Activated naive CD4-positive, alpha-beta T cell treated with anti-CD3 and anti-CD28 coated beads, Interleukin-2, amount 50 U/mL, for 72 hours (primary cell): Measurements from ENCODE around the gene ZFHX3. TPM values are rescaled to one million over a fixed set of nuclear protein-coding genes. Genes with fewer than 3 reads are reported as not detected.

Source experiments
- ATAC-seq, 2 donors: fragments of 150-1000 bp; cut with Tn5 transposase; 2 replicates each; pipeline ENCODE4 v1.10.0; 2021; ENCODE audit warnings: mild to moderate bottlenecking in 2 of 2, moderate library complexity in 2 of 2
- DNase-seq, 2 donors: peaks; one replicate each; pipeline ENCODE4 v3.0.0; 2021 to 2022; ENCODE audit warnings: low spot score in 2 of 2
- H3K27ac Mint-ChIP-seq, 2 donors: one replicate each; pipeline ENCODE4 v1.8.0; 2022; ENCODE audit warnings: mild to moderate bottlenecking in 2 of 2, mixed read lengths in 2 of 2
- H3K36me3 Mint-ChIP-seq, 2 donors: one replicate each; pipeline ENCODE4 v1.8.0; 2022; ENCODE audit warnings: mixed read lengths in 2 of 2
- H3K9me3 Mint-ChIP-seq, 2 donors: one replicate each; pipeline ENCODE4 v1.8.0; 2022; ENCODE audit warnings: mixed read lengths in 2 of 2
- total RNA-seq, 2 donors: library from RNA; stranded (reverse); gene quantifications; one replicate each; pipeline ENCODE4 v1.2.3, GENCODE V29; 2022

ZFHX3 gene
- total RNA-seq, 2 donors from 2014 or later = 0.07 to 1.7 TPM

- no peaks in the 10 kb centered on the region for H3K36me3 Mint-ChIP-seq
- no peaks in the 10 kb centered on the region for H3K9me3 Mint-ChIP-seq
- DNase-seq (no peak), ATAC-seq (no peak)
- no peak overlapping the region for H3K27ac Mint-ChIP-seq
Measured at GRCh38 chr16:72864130-72864833, 183.6 kb downstream of the ZFHX3 start.

DNA sequence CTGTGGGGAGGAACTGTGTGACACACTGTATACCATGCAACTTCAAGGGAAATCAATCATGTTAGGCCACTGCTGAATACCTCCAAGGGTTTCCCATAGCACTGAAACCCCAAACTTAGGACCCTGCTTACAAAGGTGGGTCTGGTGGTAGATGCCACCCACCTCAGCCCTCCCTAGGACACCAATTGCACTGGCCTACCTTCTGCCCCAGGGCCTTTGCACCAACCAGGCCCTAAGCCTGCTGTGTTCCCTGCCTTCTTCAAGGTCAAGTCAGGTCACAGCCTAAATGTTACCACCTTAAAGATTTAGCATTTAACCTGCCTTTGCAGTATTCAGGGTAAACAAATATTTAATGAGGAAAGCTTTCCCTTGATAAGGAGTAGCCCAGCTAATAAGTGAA is 185.8 kb downstream of the ZFHX3 start:
- Mint-ChIP-seq H3K36me3 (no peaks in the 10 kb centered on the region), H3K27ac (no peak overlapping the region), H3K9me3 (no peaks in the 10 kb centered on the region)
- DNase-seq = no peak
- ATAC-seq = no peak

GRCh38 chr16:72860726-72861562 is 187.0 kb downstream of the ZFHX3 start:
- ATAC-seq (no peak), DNase-seq (no peak)
- H3K36me3 Mint-ChIP-seq = no peaks in the 10 kb centered on the region
- no peaks in the 10 kb centered on the region for H3K9me3 Mint-ChIP-seq
- H3K27ac Mint-ChIP-seq = no peak overlapping the region

GRCh38 chr16:72859581-72859980 is 188.3 kb downstream of the ZFHX3 start:
- Mint-ChIP-seq H3K27ac (peak overlapping the region in 1 of 2 donors; percentile 32), H3K36me3 (no peaks in the 10 kb centered on the region), H3K9me3 (no peaks in the 10 kb centered on the region)
- ATAC-seq (no peak), DNase-seq (no peak)

- ATAC-seq (no peak), DNase-seq (no peak)
- Mint-ChIP-seq H3K36me3 (no peaks in the 10 kb centered on the region), H3K27ac (no peak overlapping the region), H3K9me3 (no peaks in the 10 kb centered on the region)
Measured at GRCh38 chr16:72858665-72859493, 189.0 kb downstream of the ZFHX3 start.

DNA sequence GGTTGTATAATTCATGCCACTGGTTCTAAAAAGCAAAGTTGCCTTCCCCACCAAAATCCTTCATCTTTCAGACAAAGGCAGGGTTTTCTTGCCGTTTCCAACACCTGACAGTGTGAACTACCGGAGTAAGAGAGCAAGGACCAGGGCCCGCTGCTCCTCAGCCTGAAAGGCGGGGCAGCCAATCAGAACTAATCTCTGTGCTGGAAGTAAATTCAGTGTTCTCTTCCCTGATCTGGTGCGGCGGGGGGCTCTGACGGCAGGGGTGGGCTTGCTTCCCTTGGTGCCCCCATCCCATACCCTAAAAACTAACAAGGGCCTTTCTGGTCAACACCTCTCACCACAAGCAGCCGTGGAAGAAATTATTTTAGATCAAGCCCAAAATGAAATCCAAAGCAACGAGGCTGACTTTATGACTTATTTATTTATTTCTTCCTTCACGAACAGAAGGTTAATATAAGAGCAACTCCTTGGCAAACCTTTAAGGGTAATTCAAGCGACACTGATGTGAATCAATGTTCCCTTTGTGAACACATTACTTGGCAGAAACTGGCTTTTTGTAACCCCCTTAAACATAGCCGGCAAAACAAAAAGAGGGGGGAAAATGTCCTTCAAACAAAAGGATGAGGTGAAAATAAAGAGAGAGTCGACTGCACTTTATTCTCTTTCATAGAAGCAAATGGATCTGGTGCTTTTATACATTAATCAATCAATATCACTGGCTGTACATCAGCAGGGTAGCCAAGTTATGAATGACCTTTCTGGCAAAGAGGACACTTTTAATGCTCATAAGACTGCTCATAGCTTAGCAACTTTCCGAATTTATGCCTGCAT is 189.9 kb downstream of the ZFHX3 start:
- DNase-seq = no peak
- ATAC-seq = no peak
- H3K9me3 Mint-ChIP-seq = no peaks in the 10 kb centered on the region
- no peaks in the 10 kb centered on the region for H3K36me3 Mint-ChIP-seq
- H3K27ac Mint-ChIP-seq = no peak overlapping the region

GRCh38 chr16:72856797-72857196 is 191.1 kb downstream of the ZFHX3 start:
- peak in 1 of 2 donors; percentile 61 for ATAC-seq
- no peak overlapping the region for H3K27ac Mint-ChIP-seq
- no peaks in the 10 kb centered on the region for H3K36me3 Mint-ChIP-seq
- DNase-seq = peak in 1 of 2 donors; percentile 16
- H3K9me3 Mint-ChIP-seq = no peaks in the 10 kb centered on the region

DNA sequence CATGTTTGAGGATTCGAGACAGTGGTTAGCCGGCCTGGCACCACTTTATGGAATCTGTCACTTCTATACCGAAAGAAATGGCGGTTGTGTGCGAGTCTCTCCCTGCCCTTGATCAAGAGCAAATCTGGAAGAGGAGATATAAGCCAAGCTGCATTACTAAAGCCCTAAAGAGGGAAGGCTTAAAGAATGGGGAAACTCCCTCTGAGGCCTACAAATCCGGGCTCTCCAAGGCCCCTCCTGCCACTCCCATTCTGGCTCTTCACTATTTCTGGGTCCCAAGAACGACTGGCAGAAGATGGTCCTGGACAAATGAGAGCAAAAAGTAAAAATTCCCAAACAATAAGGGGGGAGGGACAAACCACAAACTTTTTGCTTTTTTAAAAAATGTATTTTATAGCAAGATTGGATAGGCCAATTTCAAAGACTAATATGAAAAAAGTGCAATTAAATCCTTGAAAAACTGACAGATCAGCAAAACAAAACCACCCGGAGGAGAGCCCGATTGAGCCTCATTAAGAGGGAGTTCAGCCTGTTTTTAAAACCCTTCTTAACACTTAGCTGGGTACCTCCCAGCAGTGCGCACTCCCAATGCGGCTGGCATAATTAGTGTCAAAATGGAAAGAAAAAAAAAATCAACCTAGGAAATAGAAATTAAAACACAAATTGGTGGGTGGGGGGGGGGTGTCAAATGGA is 193.5 kb downstream of the ZFHX3 start:
- DNase-seq (no peak), ATAC-seq (no peak)
- no peak overlapping the region for H3K27ac Mint-ChIP-seq
- no peaks in the 10 kb centered on the region for H3K36me3 Mint-ChIP-seq
- H3K9me3 Mint-ChIP-seq = no peaks in the 10 kb centered on the region

DNA sequence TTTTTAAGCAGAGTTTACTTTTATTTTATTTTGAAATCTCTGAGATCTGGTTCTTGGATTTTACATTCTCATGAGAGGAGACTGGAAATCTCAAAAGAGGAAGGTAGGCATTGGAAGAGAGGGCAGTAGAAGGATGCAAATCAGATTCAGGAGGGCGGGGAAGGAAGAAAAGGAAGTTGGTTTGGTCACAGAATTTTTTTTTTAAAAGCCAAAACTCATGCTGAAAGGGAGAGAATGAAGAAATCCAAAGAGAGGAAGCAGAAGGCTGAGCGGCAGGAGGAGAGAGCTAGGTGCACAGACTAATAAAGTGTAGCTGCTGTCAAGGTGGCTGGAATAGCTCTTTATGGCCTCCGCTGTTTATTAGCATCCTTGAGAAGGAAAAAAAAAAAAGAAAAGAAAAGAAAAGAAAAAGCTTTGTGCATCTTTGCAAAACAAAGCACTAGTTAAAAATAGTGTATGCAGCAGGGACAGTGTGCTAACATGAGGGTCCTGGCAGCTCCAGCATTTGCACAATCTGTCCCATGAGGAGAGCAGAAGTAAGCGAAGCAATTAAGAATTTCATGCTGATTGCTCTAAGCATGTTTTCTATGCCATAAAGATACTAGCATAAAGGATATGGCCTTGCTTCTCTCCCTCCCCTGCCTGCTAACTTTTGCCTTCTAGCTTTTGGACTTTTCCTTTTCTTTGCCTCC is 194.2 kb downstream of the ZFHX3 start:
- Mint-ChIP-seq H3K27ac (no peak overlapping the region), H3K36me3 (no peaks in the 10 kb centered on the region), H3K9me3 (no peaks in the 10 kb centered on the region)
- DNase-seq (no peak), ATAC-seq (no peak)

- H3K9me3 Mint-ChIP-seq = no peaks in the 10 kb centered on the region
- ATAC-seq (no peak), DNase-seq (no peak)
- no peaks in the 10 kb centered on the region for H3K36me3 Mint-ChIP-seq
- H3K27ac Mint-ChIP-seq = no peak overlapping the region
Measured at GRCh38 chr16:72852421-72852820, 195.5 kb downstream of the ZFHX3 start.

DNA sequence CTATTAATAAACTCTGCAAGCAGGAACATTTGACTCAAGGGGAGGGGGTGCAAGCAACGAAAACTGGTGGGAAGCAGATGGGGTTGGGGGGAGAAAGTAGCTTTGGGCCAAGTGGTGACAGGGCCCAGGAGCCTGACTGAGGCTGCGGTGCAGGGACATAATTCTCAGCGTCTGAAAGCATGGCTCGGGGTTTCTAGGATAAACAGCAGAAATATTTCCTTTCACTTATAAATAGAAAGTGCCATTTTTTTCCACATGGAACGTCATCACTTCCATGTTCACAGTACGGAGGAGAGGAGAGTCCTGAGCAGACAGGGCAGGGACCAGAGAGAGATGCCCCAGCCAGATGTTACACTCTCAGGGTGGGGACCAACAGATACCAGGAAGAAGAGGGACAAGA is 197.1 kb downstream of the ZFHX3 start:
- H3K9me3 Mint-ChIP-seq = no peaks in the 10 kb centered on the region
- DNase-seq (no peak), ATAC-seq (no peak)
- no peak overlapping the region for H3K27ac Mint-ChIP-seq
- no peaks in the 10 kb centered on the region for H3K36me3 Mint-ChIP-seq

DNA sequence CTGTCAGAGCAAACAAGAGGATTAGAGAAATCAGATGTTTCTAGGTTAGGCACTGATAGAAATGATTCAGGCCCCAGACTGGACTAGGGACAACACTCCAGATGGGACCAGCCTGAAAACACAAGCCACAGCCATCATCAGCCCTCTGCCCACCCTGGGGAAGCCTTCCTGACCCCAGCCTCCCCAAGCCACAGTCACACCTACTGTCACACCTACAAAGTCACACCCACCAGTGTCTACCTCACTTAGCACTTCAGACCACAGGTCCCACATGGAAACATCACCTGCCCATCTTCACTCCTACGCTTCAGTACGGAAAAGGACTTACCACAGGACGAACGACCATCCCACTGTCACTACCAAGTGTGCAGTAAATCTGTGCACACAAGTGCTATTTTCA is 197.9 kb downstream of the ZFHX3 start:
- DNase-seq (no peak), ATAC-seq (no peak)
- H3K9me3 Mint-ChIP-seq = no peaks in the 10 kb centered on the region
- no peaks in the 10 kb centered on the region for H3K36me3 Mint-ChIP-seq
- no peak overlapping the region for H3K27ac Mint-ChIP-seq

GRCh38 chr16:72848759-72849664 is 198.9 kb downstream of the ZFHX3 start:
- Mint-ChIP-seq H3K9me3 (no peaks in the 10 kb centered on the region), H3K36me3 (no peaks in the 10 kb centered on the region), H3K27ac (no peak overlapping the region)
- DNase-seq (no peak), ATAC-seq (no peak)

- DNase-seq (no peak), ATAC-seq (no peak)
- Mint-ChIP-seq H3K9me3 (no peaks in the 10 kb centered on the region), H3K36me3 (no peaks in the 10 kb centered on the region), H3K27ac (no peak overlapping the region)
Measured at GRCh38 chr16:72848028-72848400, 199.9 kb downstream of the ZFHX3 start.
